GM12878 (cell line): Measurements from ENCODE around the gene ARID4B. TPM values are rescaled to one million over a fixed set of nuclear protein-coding genes. Genes with fewer than 3 reads are reported as not detected.

Experiments used
- ATAC-seq: fragments of 200-7000 bp; cut with Tn5 transposase; 3 replicates; pipeline ENCODE4 v1.9.1; 2020; ENCODE audit warnings: mild to moderate bottlenecking, moderate library complexity
- BruUV-seq: library from RNA; stranded (reverse); fragments of 400-500 nt; replicated peaks from 2 replicates; lab custom pipeline; 2021; lab: Mats Ljungman, UMichigan
- CTCF ChIA-PET: fragments of 300-600 bp; sonication (Branson Sonifier 250); formaldehyde crosslinking; extraction: SDS; loops from one replicate; lab custom pipeline; 2021; ENCODE audit warnings: inconsistent platforms; lab: Yijun Ruan, JAX
- POLR2A ChIA-PET: fragments of 350-600 bp; formaldehyde crosslinking; extraction: SDS; loops from one replicate; lab custom pipeline; 2021; ENCODE audit warnings: inconsistent platforms; lab: Charles Lee
- RAD21 ChIA-PET: fragments of 300-600 bp; sonication (Branson Sonifier 250); formaldehyde crosslinking; loops from one replicate; lab custom pipeline; 2023; ENCODE audit warnings: antibody characterized with exemption; ENCODE audit not compliant: unreplicated experiment; lab: Charles Lee
- SMC1A ChIA-PET: fragments of 300-600 bp; sonication (Branson Sonifier 250); formaldehyde crosslinking; loops from one replicate; lab custom pipeline; 2023; ENCODE audit not compliant: unreplicated experiment, uncharacterized antibody; lab: Charles Lee
- DNase-seq: peaks from one replicate; pipeline ENCODE4 v3.0.0-alpha.2; 2011; ENCODE audit warnings: low read depth, low spot score
- FAIRE-seq: peaks from 3 replicates; lab custom pipeline; 2011; peaks lifted over from hg19 to GRCh38; lab: Jason Lieb, UNC
- H2AFZ ChIP-seq: 2 replicates; pipeline ENCODE4 v1.6.0; 2011; ENCODE audit warnings: low read depth, low read length, control low read depth; ENCODE audit not compliant: control insufficient read depth
- H3K27ac ChIP-seq: 2 replicates; pipeline ENCODE4 v1.5.1; 2011; ENCODE audit warnings: control low read depth; ENCODE audit not compliant: control insufficient read depth, insufficient read depth
- H3K27me3 ChIP-seq, 2 experiments: replicated peaks in 1 of 2; 2 replicates each; pipeline versions ENCODE4 v1.6.0 to v1.6.1; 2011; ENCODE audit warnings: low read length in 1 of 2; ENCODE audit not compliant: control insufficient read depth in 2 of 2, insufficient read depth in 2 of 2
- H3K36me3 ChIP-seq, 2 experiments: 2 replicates each; pipeline ENCODE4 v1.5.1; 2011; ENCODE audit warnings: low read length in 1 of 2; ENCODE audit not compliant: control insufficient read depth in 2 of 2, insufficient read depth in 2 of 2
- H3K4me1 ChIP-seq: 2 replicates; pipeline ENCODE4 v1.6.1; 2011; ENCODE audit warnings: mild to moderate bottlenecking, low read length, moderate library complexity, mixed read lengths; ENCODE audit not compliant: control insufficient read depth, insufficient read depth
- H3K4me2 ChIP-seq: 2 replicates; pipeline ENCODE4 v1.6.0; 2011; ENCODE audit warnings: control low read depth; ENCODE audit not compliant: control insufficient read depth, insufficient read depth
- H3K4me3 ChIP-seq: fragments of 200-600 bp; sonication (generic); 2 replicates; pipeline ENCODE4 v1.5.1; 2016
- H3K79me2 ChIP-seq: 2 replicates; pipeline ENCODE4 v1.6.0; 2011; ENCODE audit warnings: low read length; ENCODE audit not compliant: control insufficient read depth, insufficient read depth
- H3K9ac ChIP-seq: 2 replicates; pipeline ENCODE4 v1.8.0; 2011; ENCODE audit warnings: low read length, control low read depth, mixed read lengths; ENCODE audit not compliant: control insufficient read depth, insufficient read depth
- H3K9me3 ChIP-seq: replicated peaks from 3 replicates; pipeline ENCODE4 v1.5.1; 2011; ENCODE audit warnings: mild to moderate bottlenecking, low read length; ENCODE audit not compliant: control insufficient read depth, insufficient read depth
- H4K20me1 ChIP-seq: 2 replicates; pipeline ENCODE4 v1.6.0; 2011; ENCODE audit not compliant: control insufficient read depth, insufficient read depth
- ATF3 ChIP-seq: IDR thresholded peaks from 2 replicates; pipeline ENCODE4 v1.6.1; 2011; ENCODE audit warnings: low read depth, mild to moderate bottlenecking, low read length, moderate library complexity, borderline replicate concordance; ENCODE audit errors: extremely low read depth
- BMI1 ChIP-seq: fragments of 450-650 bp; IDR thresholded peaks from 2 replicates; pipeline ENCODE4 v1.6.1; 2016; ENCODE audit warnings: mild to moderate bottlenecking, moderate library complexity, borderline replicate concordance
- ESRRA ChIP-seq: IDR thresholded peaks from 2 replicates; pipeline ENCODE4 v1.6.1; 2012; ENCODE audit warnings: mild to moderate bottlenecking, low read length, improper control_type of control experiment
- EZH2 ChIP-seq: IDR thresholded peaks from 2 replicates; pipeline ENCODE4 v1.6.1; 2012; ENCODE audit warnings: low read depth, mild to moderate bottlenecking, control low read depth, inconsistent platforms, low read length, borderline replicate concordance; ENCODE audit not compliant: control insufficient read depth
- MXI1 ChIP-seq: fragments of 150-350 bp; IDR thresholded peaks from 2 replicates; pipeline ENCODE4 v1.6.1; 2011; ENCODE audit warnings: low read depth, mild to moderate bottlenecking, inconsistent platforms, low read length, improper control_type of control experiment
- NFIC ChIP-seq: IDR thresholded peaks from 2 replicates; pipeline ENCODE4 v1.6.1; 2012; ENCODE audit warnings: low read depth, mild to moderate bottlenecking, inconsistent platforms, low read length, moderate library complexity
- PRDM15 ChIP-seq: fragments of 450-650 bp; formaldehyde crosslinking; IDR thresholded peaks from 2 replicates; pipeline ENCODE4 v1.4.0; 2020; ENCODE audit warnings: mild to moderate bottlenecking, moderate library complexity
- RAD51 ChIP-seq: fragments of 450-650 bp; IDR thresholded peaks from 2 replicates; pipeline ENCODE4 v1.6.1; 2016; ENCODE audit warnings: moderate library complexity, mild to moderate bottlenecking, inconsistent platforms
- ZBED1 ChIP-seq: IDR thresholded peaks from 2 replicates; pipeline ENCODE4 v1.6.1; 2016; ENCODE audit warnings: borderline replicate concordance
- ZNF217 ChIP-seq: fragments of 450-650 bp; IDR thresholded peaks from 2 replicates; pipeline ENCODE4 v1.6.1; 2017; ENCODE audit warnings: antibody characterized with exemption, mild to moderate bottlenecking
- WGBS: methylation state at CpG from one replicate; pipeline ENCODE4 v1.1.6; 2016; ENCODE audit warnings: low lambda C conversion rate; ENCODE audit not compliant: insufficient replicate concordance, insufficient coverage; ENCODE audit errors: missing lambda C conversion rate; 5-methylcytosine and 5-hydroxymethylcytosine counted together
- in situ Hi-C: fragments of 300-500 bp; cut with MboI; formaldehyde crosslinking; loops from 9 replicates; pipeline ENCODE4 v1.14.3; 2018; ENCODE audit warnings: mixed read lengths
- intact Hi-C: fragments of 100-400 bp; cut with micrococcal nuclease; formaldehyde crosslinking; loops from one replicate; pipeline ENCODE4 v1.14.2; 2022; ENCODE audit not compliant: unreplicated experiment
- polyA plus RNA-seq, 11 experiments: library from polyadenylated mRNA; depleted of rRNA in 4 of 11; unstranded in 6 of 11; stranded (reverse) in 5 of 11; fragments of >200 nt; fragmentation: Nextera tagmentation in 4 of 11; fragmentation: Illumina TruSeq in 1 of 11; extraction: Ambion mirVana in 4 of 11; extraction: Trizol in 1 of 11; gene quantifications; 1 replicate in 1 of 11; 2 replicates in 10 of 11; pipeline versions ENCODE4 v1.2.1 to v1.2.3, GENCODE V29; 2011 to 2016; ENCODE audit warnings: inconsistent platforms in 2 of 11, missing spikeins in 2 of 11, low read depth in 1 of 11
- total RNA-seq, 4 experiments: library from RNA; depleted of rRNA in 3 of 4; stranded (reverse); fragments of >200 nt in 3 of 4; fragmentation: Illumina TruSeq in 1 of 4; extraction: Trizol in 1 of 4; gene quantifications; 2 replicates each; pipeline versions ENCODE4 v1.2.1 to v1.2.3, GENCODE V29; 2013 to 2021

The ARID4B gene
- total and polyA plus RNA-seq, 10 of the 15 experiments (the other 5 are each of a cell fraction or from before 2014, with no cell fraction given): 13.6 to 39.1 (median 28.0) TPM

- TF ChIP-seq PRDM15 (CRISPR knock-in tag) (no peak), BMI1 (no peak), ZBED1 (no peak), ZNF217 (no peak), NFIC (no peak), ATF3 (no peak)
These were observed 3.4 kb upstream of the ARID4B start (continued) for GRCh38 chr1:235331401-235331800.

DNA sequence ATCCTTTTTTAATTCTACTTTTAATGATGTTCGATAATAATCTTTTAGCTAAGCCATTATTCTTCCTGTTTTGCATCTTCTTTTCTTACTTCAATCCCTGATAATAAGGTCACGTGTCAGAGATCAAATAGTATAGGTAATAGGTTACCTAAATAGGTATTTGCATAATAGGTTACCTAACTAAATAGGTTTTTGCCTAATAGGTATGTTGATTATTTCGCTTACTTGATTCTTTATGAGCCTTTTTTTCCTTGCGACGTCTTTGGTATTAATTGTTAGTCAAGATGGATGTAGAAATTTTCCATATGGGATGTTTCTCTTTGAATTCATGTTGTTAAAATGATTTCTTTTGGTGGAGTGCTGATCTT is 2.9 kb upstream of the ARID4B start:
- Histone ChIP-seq H3K36me3 (peaks cover 0 to 6% of the 10 kb centered on the region in 2 experiments; a peak in 1 of 4 replicates), H3K9ac (peak overlapping the region; percentile 41; the same call in 1 of the 2 replicates), H3K27ac (no peak overlapping the region), H3K79me2 (peaks cover 66% of the 10 kb centered on the region), H4K20me1 (no peaks in the 10 kb centered on the region), H3K9me3 (no peaks in the 10 kb centered on the region), H3K27me3 (no peaks in the 10 kb centered on the region), H3K4me2 (peak overlapping the region; percentile 78), H3K4me1 (peaks cover 8% of the 10 kb centered on the region; the same call in 1 of the 2 replicates), H3K4me3 (peak overlapping the region; percentile 92; the same call in 1 of the 2 replicates), H2AFZ (no peak overlapping the region)
- intact Hi-C loops (loop anchor here (2.0 kb wide), 1 partner anchor 84 kb away; no protein-coding TSS in a partner anchor), in situ Hi-C loops (no loop called here)
- WGBS: 72% methylated on average over 5 of the region's 5 CpGs
- ChIA-PET CTCF (interaction anchor here (1.1 to 3.6 kb wide), 10 partner anchors 10 to 169 kb away, joined by 3 to 23 read pairs (median 8); no protein-coding TSS in a partner anchor), POLR2A (interaction anchor here (0.8 to 1.9 kb wide), 2 partner anchors 56 to 173 kb away, joined by 3 to 5 read pairs; partner anchors contain the start of gene B3GALNT2), RAD21 (interaction anchor here (1.2 to 2.5 kb wide), 4 partner anchors 70 to 86 kb away, joined by 3 to 8 read pairs (median 6); no protein-coding TSS in a partner anchor), SMC1A (interaction anchor here (0.7 to 4.5 kb wide), 12 partner anchors 11 to 235 kb away, joined by 3 to 38 read pairs (median 5); no protein-coding TSS in a partner anchor)
- ATAC-seq (no peak), DNase-seq (no peak), FAIRE-seq (no peak)
- no peak for TF ChIP-seq ESRRA
- TF ChIP-seq EZH2: no peak
- no peak for TF ChIP-seq MXI1
- peak; percentile 56; the same call in 1 of the 2 replicates for TF ChIP-seq RAD51
- BruUV-seq: no TSS peak
